ENCODE measurements around the gene PCNA. TPM values are rescaled to one million over a fixed set of nuclear protein-coding genes. Genes with fewer than 3 reads are reported as not detected.

The PCNA gene
- total RNA-seq, 1 donor from 2014 or later: 314 TPM

GRCh38 chr20:5160882-5161281, 41.1 kb upstream of the PCNA start:
- Mint-ChIP-seq H3K4me1 (peaks cover 13% of the 10 kb centered on the region), H3K27ac (ENCODE audit: unreplicated experiment) (no peak overlapping the region), H3K9me3 (no peaks in the 10 kb centered on the region), H3K4me3 (no peak overlapping the region), H3K27me3 (ENCODE audit: low read depth) (no peaks in the 10 kb centered on the region), H3K36me3 (ENCODE audit: low read depth) (no peaks in the 10 kb centered on the region)
- TF ChIP-seq CTCF (conservative IDR thresholded peaks at IDR 0.05): no peak
- DNase-seq (ENCODE audit: low read depth, low spot score): no peak

DNA sequence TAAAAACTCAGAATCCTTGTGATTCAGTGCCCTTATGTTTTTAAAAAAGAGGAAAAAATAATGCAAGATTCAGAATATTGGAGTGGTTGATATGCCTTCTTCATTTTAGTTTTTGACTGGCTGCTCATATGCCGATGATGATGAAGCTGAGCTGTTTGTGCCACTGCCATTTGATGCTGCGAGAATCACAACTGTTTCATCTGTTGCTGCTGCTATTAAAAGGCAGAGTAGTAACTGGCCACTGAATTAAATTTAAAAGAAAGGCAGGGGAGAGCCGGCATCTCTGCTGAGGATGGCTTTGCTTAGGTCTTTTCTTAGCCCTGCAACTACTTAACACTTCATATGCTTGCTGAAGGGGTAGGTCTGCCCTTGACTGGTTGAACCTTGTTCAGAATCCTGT, 40.2 kb upstream of the PCNA start:
- no peak for TF ChIP-seq CTCF (conservative IDR thresholded peaks at IDR 0.05)
- no peak for DNase-seq (ENCODE audit: low read depth, low spot score)
- Mint-ChIP-seq H3K9me3 (no peaks in the 10 kb centered on the region), H3K4me3 (no peak overlapping the region), H3K27ac (ENCODE audit: unreplicated experiment) (no peak overlapping the region), H3K4me1 (peaks cover 15% of the 10 kb centered on the region), H3K27me3 (ENCODE audit: low read depth) (no peaks in the 10 kb centered on the region), H3K36me3 (ENCODE audit: low read depth) (no peaks in the 10 kb centered on the region)

GRCh38 chr20:5156675-5157448, 37.1 kb upstream of the PCNA start:
- H3K9me3 Mint-ChIP-seq: no peaks in the 10 kb centered on the region
- DNase-seq (ENCODE audit: low read depth, low spot score): no peak
- H3K36me3 Mint-ChIP-seq (ENCODE audit: low read depth): no peaks in the 10 kb centered on the region
- no peaks in the 10 kb centered on the region for H3K27me3 Mint-ChIP-seq (ENCODE audit: low read depth)
- peaks cover 11% of the 10 kb centered on the region for H3K4me1 Mint-ChIP-seq
- no peak for TF ChIP-seq CTCF (conservative IDR thresholded peaks at IDR 0.05)
- H3K27ac Mint-ChIP-seq (ENCODE audit: unreplicated experiment): no peak overlapping the region
- H3K4me3 Mint-ChIP-seq: no peak overlapping the region

DNA sequence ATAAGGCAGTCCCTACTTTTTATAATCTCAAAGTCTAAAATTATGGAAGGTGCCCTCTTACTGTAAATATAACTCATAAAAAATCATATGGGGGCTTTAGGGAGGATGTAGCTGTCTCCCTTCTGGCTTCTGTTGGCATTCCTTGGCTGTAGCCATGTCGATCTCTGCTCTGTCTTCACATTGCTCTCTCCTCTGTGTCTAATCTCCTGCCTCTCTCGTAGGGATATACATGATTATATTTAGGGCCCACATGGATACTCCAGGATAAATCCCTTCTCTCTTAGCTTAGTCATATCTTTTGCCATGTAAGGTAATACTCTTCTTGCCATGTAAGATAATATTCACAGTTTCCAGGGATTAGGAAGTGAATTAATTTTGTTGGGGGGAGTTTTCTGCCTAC, 35.6 kb upstream of the PCNA start:
- TF ChIP-seq CTCF (conservative IDR thresholded peaks at IDR 0.05): no peak
- Mint-ChIP-seq H3K36me3 (ENCODE audit: low read depth) (no peaks in the 10 kb centered on the region), H3K9me3 (no peaks in the 10 kb centered on the region), H3K4me1 (peaks cover 15% of the 10 kb centered on the region), H3K27me3 (ENCODE audit: low read depth) (no peaks in the 10 kb centered on the region), H3K4me3 (no peak overlapping the region), H3K27ac (ENCODE audit: unreplicated experiment) (no peak overlapping the region)
- no peak for DNase-seq (ENCODE audit: low read depth, low spot score)

DNA sequence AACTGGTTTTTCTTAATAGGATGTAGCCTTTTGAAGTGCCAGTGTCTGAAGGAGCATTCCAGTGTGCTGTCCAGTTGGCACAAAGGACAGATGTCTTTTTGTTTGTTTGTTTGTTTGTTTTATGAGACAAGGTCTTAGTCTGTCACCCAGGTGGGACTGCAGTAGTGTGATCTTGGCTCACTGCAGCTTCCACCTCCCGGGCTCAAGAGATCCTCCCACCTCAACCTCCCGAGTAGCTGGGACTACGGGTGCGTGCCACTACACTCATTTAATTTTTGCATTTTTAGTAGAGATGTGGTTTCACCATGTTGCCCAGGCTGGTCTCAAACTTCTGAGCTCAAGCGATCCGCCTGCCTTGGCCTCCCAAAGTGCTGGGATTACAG, 34.8 kb upstream of the PCNA start:
- no peak for TF ChIP-seq CTCF (conservative IDR thresholded peaks at IDR 0.05)
- no peaks in the 10 kb centered on the region for H3K36me3 Mint-ChIP-seq (ENCODE audit: low read depth)

More for the DNA sequence above, 34.8 kb upstream of the PCNA start:
- Mint-ChIP-seq H3K27me3 (ENCODE audit: low read depth) (no peaks in the 10 kb centered on the region), H3K27ac (ENCODE audit: unreplicated experiment) (no peak overlapping the region), H3K4me3 (no peak overlapping the region), H3K9me3 (no peaks in the 10 kb centered on the region), H3K4me1 (peaks cover 15% of the 10 kb centered on the region)
- no peak for DNase-seq (ENCODE audit: low read depth, low spot score)
